Neural progenitor cell (in vitro differentiated cells): ENCODE measurements around the gene LDB2.
A peak's percentile ranks its signal among the peaks of the same experiment; 100 is the strongest.

Experiments used
- CTCF ChIP-seq: fragments of 200-600 bp; sonication (generic); IDR thresholded peaks from 2 replicates; pipeline ENCODE4 v1.5.1; 2017; ENCODE audit warnings: antibody characterized with exemption, mild to moderate bottlenecking
- EZH2 ChIP-seq: fragments of 200-600 bp; sonication (generic); IDR thresholded peaks from 2 replicates; pipeline ENCODE4 v1.6.1; 2017; ENCODE audit warnings: antibody characterized with exemption, mild to moderate bottlenecking, moderate library complexity

GRCh38 chr4:16884673-16885460 lies 13.6 kb downstream of the LDB2 start:
- TF ChIP-seq CTCF, result peak; percentile 34
- TF ChIP-seq EZH2, result no peak
